ENCODE measurements around the gene C16orf96. TPM values are rescaled to one million over a fixed set of nuclear protein-coding genes. Genes with fewer than 3 reads are reported as not detected.

Gene C16orf96
- total and polyA plus RNA-seq, 3 donors from 2014 or later, result 10.3 to 19.8 (median 15.1) TPM

DNA sequence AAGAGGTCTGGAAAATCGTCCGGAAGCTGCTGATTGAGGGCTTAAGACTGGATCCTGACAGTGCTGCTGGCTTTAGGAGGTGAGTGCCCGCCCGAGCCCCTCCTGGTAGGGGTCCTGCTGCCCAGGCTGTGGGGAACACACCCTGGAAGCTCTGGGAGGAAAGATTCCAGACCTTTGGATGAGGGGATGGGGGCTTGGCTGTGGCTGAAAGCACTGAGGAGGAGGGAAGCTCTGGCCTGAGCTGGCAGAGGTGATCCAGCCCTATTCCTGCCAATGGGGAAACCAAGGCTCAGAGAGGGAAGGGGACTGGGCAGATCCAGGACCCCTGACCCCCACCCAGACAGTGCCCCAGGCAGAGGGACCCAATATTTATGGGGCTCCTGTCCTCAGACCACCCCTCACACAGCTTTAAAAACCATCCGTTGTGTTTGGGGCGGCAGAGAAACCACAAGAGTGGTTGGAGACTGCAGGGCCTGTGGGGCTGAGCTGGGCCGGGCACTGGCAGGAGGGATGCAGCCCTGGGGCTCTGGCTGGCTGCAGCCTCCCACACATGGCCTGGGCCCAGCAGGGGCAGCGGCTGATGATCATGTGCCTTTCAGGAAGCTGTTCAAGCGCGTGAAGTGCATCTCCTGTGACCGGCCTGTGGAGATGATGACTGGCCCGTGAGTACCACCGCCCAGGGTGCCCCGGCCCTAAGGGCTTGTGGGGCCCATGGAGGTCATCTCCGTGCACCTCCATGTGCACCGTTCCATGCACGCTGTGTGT is 35.7 kb downstream of the C16orf96 start:
- TF ChIP-seq POLR2A (IDR thresholded peaks at IDR 0.05), result no peak
- TF ChIP-seq, protein P1, sequence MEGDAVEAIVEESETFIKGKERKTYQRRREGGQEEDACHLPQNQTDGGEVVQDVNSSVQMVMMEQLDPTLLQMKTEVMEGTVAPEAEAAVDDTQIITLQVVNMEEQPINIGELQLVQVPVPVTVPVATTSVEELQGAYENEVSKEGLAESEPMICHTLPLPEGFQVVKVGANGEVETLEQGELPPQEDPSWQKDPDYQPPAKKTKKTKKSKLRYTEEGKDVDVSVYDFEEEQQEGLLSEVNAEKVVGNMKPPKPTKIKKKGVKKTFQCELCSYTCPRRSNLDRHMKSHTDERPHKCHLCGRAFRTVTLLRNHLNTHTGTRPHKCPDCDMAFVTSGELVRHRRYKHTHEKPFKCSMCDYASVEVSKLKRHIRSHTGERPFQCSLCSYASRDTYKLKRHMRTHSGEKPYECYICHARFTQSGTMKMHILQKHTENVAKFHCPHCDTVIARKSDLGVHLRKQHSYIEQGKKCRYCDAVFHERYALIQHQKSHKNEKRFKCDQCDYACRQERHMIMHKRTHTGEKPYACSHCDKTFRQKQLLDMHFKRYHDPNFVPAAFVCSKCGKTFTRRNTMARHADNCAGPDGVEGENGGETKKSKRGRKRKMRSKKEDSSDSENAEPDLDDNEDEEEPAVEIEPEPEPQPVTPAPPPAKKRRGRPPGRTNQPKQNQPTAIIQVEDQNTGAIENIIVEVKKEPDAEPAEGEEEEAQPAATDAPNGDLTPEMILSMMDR (IDR thresholded peaks at IDR 0.05), result no peak
- WGBS, 2 donors, result 74 to 83% methylated on average over 10 to 17 of the region's 17 CpGs
- Histone ChIP-seq H3K4me1 (peaks cover 6% of the 10 kb centered on the region), H3K9me3 (no peaks in the 10 kb centered on the region), H3K27me3 (no peaks in the 10 kb centered on the region), H3K4me3 (no peak overlapping the region), H3K36me3 (ENCODE audit: low read depth, missing control alignments) (no peaks in the 10 kb centered on the region), H3K27ac (no peak overlapping the region)
- peak; percentile 62 for DNase-seq
- intact Hi-C loops (cut with DNase I; ENCODE audit: low total_unique reads), result no loop called here

DNA sequence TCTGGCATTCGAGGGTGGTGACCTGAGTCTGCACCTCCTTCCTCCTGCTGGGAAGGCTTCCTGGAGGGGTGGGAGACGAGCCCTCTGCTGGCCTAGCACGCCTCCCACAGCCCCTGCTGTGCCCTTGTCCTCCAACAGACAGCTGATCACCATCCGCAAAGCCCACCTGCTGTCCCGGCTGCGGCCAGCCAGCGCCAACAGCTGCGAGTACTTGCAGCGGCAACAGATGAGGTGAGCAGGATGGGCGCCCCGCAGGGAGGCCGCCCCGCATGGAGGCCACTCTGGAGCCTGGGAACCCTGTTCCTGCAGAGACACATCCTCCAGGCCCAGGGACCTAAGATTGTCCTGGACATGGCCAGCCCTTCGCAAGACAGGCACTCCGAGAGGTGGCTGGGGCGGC is 36.9 kb downstream of the C16orf96 start:
- intact Hi-C loops (cut with DNase I; ENCODE audit: low total_unique reads), result no loop called here
- no peak for DNase-seq
- Histone ChIP-seq H3K27me3 (no peaks in the 10 kb centered on the region), H3K4me1 (peaks cover 6% of the 10 kb centered on the region), H3K36me3 (ENCODE audit: low read depth, missing control alignments) (no peaks in the 10 kb centered on the region), H3K27ac (no peak overlapping the region), H3K4me3 (no peak overlapping the region), H3K9me3 (no peaks in the 10 kb centered on the region)
- TF ChIP-seq, protein P1 (IDR thresholded peaks at IDR 0.05), result no peak
- TF ChIP-seq POLR2A (IDR thresholded peaks at IDR 0.05), result no peak
- 69 to 78% methylated on average over 5 to 16 of the region's 16 CpGs for WGBS, 2 donors

DNA sequence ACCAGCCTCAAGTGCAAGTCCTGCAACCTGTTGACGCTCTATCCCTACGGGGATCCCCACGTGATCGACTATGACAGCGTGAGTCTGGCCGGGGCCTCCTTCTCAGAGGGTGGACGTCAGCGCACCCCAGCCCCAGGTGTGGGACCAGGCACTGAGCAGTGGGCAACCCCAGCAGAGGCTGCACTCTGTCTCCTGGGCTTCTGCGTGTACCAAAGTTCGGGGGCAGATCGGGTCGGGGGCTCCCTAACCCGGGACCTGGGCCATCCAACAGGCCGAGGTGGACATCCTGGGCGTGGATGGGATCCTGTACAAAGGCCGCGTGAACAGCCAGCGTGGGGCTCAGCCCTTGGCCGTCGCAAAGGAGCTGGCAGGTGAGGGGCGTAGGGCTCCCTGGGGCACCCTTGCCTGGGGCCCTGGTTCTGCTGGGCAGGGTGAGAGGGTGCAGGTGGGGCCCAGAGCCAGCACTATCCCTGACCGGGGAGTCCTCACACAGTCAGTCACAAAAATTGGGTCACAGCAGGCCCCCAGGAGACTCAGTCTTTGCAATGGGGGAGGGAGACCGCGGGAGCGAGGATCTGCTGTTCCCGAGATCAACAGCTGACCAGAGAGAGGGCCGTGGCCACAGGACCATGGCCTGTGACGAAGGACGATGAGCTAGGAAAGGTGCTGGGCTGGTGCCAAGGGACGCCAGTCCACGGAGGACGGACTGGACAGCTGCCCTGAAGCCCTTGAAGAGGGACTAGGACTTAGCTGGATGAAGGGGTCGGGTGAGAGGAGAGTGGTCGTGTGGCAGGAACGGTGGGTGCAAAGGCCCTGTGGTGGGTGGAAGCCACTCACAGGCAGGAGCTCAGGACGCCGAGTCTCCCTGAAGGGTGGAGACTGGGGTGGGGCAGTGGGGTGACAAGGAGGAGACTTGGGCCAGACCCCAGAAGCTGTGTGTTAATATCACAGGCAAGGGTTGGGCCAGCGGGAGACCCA is 38.6 kb downstream of the C16orf96 start:
- no peaks in the 10 kb centered on the region for H3K36me3 ChIP-seq (ENCODE audit: low read depth, missing control alignments)
- H3K27ac ChIP-seq, result no peak overlapping the region
- TF ChIP-seq POLR2A (IDR thresholded peaks at IDR 0.05), result no peak
- TF ChIP-seq, protein P1 (IDR thresholded peaks at IDR 0.05), result no peak
- no peak for DNase-seq
- H3K9me3 ChIP-seq, result no peaks in the 10 kb centered on the region
- H3K4me3 ChIP-seq, result no peak overlapping the region
- H3K4me1 ChIP-seq, result peaks cover 6% of the 10 kb centered on the region
- WGBS, 2 donors, result 88 to 92% methylated on average over 16 to 38 of the region's 38 CpGs
- H3K27me3 ChIP-seq, result no peaks in the 10 kb centered on the region
- intact Hi-C loops (cut with DNase I; ENCODE audit: low total_unique reads), result no loop called here

DNA sequence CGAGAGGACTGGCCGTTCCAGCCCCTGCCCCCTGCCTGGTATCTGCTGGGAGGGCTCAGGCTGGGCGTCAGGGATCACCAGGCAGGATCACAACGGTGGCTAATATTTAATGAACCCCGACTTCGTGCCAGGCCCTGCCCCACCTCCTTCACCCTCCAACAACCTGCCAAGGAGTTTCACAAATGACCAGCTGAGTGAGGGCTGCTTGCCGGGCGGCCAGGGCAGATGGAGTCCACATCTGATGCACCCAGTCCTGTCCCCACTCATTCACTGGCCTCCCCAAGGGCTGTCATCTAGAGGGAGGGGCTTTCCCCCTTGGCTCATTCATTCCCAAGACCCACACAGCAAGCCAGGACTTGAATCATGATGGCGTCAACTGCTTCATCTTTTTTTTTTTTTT is 41.0 kb downstream of the C16orf96 start:
- no peak for DNase-seq
- intact Hi-C loops (cut with DNase I; ENCODE audit: low total_unique reads), result no loop called here
- TF ChIP-seq, protein P1 (IDR thresholded peaks at IDR 0.05), result no peak
- TF ChIP-seq POLR2A (IDR thresholded peaks at IDR 0.05), result no peak
- no peaks in the 10 kb centered on the region for H3K36me3 ChIP-seq (ENCODE audit: low read depth, missing control alignments)
- 80 to 89% methylated on average over 4 to 9 of the region's 9 CpGs for WGBS, 2 donors
- H3K9me3 ChIP-seq, result no peaks in the 10 kb centered on the region
- H3K27me3 ChIP-seq, result no peaks in the 10 kb centered on the region
- no peak overlapping the region for H3K27ac ChIP-seq
- no peaks in the 10 kb centered on the region for H3K4me1 ChIP-seq
- no peak overlapping the region for H3K4me3 ChIP-seq
